Activated CD4-positive, CD25-positive, alpha-beta regulatory T cell treated with anti-CD3 and anti-CD28 coated beads, Interleukin-2, amount 50 U/mL, for 24 hours (primary cell): ENCODE results near the gene ECM2.
"Not testable (repeated sequence)": the region's sequence is repeated elsewhere in the genome, so short reads cannot be mapped to it uniquely, and the experiment has no call there.

ENCODE experiments used
- ATAC-seq, 2 donors: fragments of 150-1000 bp; cut with Tn5 transposase; one replicate each; pipeline ENCODE4 v1.10.0; 2021; ENCODE audit warnings: mild to moderate bottlenecking in 1 of 2, moderate library complexity in 1 of 2

ECM2 gene

DNA sequence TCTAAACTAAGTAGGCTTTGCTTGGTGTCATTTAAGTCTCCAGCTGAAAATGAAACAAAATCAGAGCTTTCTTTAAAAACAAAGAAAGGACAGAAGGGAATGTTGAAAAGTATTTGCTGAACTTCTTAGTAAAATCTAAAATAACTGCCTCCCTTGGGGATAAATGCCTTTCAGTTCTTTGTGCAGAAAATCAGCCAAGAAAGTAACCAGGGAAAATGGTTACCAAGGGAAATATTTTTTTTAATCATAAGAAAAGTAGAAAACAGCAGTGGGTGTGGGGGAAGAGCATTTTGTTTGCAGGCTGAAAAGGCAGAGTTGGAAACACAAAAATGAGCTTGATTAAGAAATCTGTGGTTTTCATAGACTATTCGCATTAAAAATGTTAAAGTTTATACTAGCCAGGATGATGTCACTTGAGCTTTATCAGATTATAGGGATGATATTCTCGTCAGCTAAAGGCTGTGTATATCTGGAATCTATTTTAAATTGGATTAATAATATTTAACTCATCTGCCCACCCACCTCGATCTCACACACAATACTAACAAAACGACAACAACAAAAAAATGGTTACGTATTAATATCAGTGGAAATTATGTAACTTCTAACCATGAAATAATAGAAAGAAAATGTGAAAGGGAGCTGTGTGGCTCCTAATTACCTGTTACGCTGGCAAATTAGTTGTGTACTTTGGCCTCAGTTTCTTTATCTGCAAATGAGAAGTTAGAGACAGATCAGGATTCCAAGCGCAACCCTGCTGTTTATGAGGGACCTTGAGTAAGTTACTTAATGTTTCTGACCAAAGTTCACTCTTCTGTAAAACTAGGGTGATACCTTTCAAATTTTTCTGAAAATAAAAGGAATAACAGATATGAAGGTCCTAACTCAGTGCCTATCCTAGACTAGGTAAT is at the start of gene ECM2:
Gene ECM2 (minus strand): TSS at position 51 of the 911 bp plus-strand sequence. CDS start 13,124 bp downstream, outside the sequence.
- no peak for ATAC-seq

DNA sequence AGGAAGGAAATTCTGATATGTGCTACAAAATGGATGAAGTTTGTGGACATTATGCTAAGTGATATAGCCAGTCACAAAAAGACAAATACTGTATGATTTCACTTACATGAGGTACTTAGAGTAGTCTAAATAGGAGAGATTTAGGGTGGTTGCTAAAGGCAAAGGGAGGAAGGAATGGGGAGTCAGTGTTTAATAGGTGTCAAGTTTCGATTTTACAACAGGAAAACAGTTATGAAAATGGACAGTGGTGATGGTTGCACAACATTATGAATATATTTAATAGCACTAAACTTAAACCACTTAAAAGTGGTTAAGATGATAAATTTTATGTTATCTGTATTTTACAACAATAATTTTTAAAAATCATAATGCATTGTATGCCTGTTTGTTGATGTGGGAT is 40.4 kb upstream of the ECM2 start:
- ATAC-seq, result no peak

DNA sequence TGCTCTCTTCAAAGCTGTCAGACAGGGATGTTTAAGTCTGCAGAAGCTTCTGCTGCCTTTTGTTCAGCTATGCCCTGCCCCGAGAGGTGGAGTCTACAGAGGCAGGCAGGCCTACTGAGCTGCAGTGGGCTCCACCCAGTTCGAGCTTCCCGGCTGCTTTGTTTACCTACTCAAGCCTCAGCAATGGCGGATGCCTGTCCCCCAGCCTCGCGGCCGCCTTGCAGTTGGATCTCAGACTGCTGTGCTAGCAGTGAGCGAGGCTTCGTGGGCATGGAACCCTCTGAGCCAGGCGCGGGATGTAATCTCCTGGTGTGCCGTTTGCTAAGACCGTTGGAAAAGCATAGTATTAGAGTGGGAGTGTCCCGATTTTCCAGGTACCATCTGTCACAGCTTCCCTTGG is 37.8 kb upstream of the ECM2 start:
- ATAC-seq, result not testable (repeated sequence)

DNA sequence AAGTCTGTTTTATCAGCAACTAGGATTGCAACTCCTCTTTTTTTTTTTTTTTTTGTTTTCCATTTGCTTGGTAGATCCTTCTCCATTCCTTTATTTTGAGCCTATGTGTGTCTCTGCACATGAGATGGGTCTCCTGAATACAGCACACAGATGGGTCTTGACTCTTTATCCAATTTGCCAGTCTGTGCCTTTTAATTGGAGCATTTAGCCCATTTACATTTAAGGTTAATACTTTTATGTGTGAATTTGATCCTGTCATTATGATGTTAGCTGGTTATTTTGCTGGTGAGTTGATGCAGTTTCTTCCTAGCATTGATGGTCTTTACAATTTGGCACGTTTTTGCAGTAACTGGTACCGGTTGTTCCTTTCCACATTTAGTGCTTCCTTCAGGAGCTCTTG is 36.1 kb upstream of the ECM2 start:
- ATAC-seq, result not testable (repeated sequence)

DNA sequence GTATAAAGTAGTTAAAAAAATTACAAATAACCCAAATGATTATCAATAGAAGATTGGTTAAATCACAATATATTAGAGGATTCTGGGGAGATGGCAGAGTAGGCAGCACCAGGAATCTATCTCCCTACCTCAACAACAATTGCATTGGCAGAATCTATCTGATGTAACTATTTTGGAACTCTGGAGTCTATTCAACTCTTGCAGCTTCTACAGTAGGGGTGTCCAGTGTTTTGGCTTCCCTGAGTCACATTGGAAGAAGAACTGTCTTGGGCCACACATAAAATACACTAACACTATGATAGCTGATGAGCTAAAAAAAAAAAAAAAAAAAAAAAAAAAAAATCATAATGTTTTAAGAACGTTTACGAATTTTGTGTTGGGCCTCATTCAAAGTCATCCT is 29.2 kb upstream of the ECM2 start:
- no peak for ATAC-seq

DNA sequence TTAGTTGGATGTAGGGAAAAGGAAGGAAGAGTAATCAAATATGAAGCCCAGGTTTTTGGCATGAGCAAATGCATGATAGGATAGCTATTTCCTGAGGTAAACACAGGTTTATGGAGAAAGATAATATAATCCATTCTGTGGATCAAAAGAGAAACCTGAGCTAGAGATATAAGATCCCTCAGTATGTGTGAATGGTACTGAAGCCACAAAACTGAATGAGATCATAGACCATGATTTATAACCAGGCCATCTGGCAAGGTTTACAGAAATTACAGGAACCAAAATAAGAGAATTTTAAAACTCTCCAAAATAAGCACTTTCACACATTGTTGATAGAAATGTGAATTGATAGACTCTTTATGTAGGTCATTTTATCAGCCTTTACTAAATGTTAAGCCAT is 28.7 kb upstream of the ECM2 start:
- ATAC-seq, result no peak

DNA sequence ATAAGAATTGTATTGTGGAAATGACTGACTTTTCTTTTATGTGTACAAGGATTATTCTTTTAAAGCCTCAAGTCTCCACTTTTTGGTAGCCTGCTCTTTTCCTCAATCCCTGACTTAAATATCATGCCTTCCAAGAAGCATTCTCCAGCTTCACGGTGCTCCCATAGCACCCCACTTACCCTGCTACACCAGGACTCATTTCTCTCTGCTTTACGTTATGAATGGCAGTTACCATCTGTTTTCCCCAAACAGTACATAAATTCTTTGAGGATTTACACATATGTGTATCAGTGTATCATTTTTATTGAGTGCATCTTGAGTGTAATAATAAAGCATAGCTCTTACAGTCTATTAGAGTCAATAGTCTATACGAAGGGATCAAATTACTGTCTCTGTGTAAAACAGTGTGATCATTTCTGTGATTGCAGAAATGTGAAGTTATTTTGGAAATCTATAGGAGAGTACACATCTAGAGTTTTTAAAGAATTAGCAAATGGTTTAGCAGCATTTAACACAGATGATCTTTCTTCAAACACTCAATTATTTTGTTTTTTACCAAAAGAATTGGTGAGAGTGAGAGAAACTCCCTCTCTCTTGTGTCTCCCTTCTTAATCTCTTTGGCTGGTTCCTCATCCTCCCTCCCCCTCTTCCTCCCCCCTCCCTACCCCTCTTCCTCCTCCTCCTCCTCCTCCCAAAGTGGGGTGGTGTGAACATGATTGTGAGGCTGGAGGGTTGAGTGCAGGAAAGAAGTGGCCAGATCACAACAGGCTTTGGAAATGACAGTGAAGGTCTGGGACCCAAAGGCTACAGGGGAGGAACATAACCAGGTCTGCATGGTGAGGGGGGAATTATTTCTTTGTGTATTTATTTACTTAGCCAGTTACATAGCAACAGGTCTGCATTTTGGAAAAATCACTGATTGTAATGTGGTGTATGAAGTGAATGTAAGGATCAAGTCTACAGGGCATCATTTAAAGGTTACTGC is 27.6 kb upstream of the ECM2 start:
- ATAC-seq, result no peak

DNA sequence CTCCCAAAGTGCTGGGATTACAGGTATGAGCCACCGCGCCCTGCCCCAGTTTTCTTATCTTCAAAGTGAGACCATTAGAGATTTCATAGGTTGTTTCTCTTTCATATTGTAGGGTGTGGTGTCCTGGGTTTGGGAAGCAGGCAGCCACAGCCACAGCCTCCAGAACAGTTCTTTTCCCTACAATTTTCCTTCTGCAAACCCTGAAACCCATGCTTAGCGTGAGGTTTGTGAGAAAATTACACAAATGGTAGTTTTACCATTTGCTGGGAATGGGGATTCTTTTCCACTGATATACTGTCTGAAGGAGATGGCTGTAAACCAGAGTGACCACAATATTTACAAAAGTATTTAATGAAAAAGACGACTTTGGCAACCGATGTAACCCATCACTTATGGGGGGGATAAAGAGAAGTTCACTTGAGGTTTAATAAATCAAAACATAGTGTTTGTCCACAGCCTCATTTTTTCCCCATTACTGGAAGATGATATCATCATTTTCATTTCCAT is 26.7 kb upstream of the ECM2 start:
- no peak for ATAC-seq

DNA sequence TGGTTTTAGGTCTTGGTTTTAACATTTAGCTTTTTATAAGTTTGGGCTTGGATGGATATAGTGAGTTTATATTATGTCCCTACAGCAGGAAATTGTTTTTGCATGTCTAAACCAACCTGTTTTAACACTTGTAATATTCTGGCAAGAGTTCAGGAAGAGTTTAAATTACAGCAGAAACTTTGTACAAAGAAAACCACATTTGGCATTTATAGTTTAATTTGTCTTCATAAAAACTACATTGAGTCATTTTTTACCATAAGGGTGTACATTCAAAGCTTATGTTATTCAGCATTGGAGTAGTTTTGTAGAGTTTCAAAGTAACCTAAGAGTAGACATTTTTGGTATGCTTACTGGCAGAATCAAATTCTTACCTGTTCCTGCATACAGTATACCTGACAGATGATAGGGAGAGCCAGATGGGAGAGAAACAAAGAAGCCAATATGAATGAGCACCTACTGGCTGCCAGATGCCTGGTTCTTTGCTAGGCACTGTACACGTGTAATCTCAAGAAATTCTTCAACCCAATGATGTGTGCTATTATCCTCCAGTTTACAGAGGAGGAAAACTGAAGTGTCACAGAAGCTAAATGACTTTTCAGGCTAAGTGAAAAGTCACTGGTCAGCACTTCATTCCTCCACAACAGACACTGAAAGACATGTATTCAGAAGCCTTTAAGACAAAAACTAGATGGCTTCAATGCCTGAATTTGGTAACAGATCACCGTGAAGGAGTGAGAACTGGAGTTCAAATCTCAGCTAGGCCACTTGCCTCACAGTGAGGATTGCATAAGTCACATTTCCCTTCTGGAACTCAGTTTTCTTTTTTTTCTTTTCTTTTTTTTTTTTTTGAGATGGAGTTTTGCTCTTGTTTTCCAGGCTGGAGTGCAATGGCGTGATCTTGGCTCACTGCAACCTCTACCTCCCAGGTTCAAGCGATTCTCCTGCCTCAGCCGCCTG is 25.9 kb upstream of the ECM2 start:
- ATAC-seq, result no peak

DNA sequence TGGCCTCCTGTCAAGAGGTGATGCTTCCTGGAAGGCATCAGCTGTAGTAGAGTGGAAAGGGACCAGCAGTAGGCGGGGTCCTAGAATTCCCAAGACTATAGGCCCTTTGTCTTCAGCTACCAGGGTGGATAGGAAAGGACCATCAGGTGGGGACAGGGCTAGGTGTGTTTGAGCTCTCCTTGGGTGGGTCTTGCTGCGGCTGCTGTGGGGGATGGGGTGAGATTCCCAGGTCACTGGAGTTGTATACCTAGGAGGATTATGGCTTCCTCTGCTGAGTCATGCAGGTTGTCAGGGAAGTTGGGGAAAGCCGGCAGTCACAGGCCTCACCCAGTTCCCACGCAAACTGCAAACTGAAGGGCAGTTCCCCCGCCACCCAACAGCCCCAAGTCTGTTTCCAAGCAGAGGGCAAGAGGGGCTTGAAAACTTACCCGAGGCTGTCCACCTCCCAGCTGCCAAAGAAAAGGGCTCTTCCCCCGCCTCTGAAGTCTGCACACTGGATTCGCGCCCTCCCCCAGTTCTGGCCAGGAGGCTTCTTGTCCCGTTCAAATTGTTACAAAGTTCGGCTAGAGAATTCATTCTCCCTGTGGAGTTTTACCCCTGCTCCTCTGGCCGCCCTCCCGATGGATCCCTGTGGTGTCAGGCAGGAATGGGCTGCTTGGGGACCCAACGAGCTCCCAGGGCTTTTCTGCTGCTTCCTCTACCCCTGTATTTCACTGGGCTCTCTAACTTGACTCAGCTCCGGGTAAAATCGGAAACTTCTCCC is 23.0 kb upstream of the ECM2 start:
- no peak for ATAC-seq

DNA sequence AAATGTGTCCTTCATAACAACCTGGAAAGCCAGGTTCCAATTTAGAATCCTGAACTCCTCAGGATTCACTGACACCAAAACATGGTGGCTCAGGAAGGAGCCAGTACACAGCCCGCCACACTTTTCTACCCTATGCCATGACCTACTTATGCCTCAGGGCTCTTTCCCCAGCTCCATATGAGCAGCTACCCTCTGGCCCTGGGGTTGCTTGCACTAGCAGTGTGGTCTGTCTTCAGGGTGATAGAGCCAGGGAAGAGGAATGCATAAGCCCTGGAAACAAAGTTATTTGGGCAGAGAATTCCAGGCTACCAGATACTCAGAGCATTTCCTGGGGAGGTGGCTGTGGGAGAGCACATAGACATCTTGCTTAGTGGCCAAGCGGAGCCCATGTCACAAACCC is 15.0 kb upstream of the ECM2 start:
- ATAC-seq, result no peak

DNA sequence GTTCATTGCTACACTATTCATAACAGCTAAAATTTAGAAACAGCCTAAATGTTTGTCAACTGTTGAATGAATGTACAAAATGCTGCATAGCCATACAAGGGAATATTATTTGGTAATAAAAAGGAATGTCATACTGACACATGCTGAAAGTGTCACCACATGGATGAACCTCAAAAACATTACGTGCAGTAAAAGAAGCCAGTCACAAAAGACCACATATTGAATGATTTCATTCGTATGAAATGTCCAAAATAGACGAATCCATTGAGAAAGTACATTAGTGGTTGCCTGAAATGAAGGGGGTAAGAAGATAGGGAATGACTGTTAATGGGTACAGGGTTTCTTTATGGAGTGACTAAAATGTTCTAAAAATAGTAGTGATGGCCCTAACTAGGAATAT is 11.6 kb upstream of the ECM2 start:
- ATAC-seq, result no peak

DNA sequence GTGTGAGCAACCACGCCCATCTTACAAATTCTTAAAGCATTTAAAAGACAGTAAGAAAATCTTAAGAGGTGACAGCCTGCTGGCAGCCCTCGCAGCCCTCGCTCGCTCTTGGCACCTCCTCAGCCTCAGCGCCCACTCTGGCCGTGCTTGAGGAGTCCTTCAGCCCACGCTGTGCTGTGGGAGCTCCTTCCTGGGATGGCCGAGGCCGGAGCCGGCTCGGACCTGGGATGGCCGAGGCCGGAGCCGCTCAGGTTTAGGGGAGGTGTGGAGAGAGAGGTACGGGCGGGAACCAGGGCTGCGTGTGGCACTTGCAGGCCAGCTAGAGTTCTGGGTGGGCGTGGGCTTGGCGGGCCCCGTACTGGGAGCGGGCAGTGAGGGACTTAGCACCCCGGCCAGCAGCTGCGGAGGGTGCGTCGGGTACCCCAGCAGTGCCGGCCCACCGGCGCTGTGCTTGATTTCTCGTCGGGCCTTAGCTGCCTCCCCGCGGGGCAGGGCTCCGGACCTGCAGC is 9.3 kb upstream of the ECM2 start:
- no peak for ATAC-seq

DNA sequence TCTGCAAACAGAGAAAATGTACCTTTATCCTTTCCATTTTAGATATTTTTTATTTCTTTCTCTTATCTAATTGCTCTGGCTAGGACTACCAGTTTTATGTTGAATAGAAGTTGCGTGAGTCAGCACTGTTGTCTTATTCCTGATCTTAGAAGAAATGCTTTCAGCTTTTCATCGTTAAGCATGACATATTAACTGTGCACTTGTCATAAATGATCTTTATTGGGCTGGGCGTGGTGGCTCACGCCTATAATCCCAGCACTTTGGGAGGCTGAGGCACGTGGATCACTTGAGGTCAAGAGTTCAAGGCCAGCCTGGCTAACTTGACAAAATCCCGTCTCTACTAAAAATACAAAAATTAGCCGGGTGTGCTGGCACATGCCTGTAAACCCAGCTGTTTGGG is 8.2 kb upstream of the ECM2 start:
- ATAC-seq, result no peak

DNA sequence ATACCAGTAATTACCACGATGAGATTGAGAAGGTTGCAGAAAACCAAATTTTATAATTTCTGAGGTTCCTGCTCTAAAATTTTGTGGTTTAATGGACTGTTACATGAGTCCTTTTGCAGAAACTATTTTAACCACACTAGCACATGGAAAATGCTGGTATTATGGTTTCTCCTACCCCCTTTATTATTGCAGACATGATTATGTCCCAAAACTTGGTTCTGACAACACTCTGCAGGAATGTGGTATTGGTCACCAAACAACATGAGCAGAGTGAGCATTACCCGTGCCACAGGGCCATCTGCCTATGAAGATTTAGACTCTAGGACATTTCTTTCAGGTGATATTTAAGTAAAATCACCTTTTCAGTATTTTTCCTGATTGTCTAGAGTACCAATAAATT is 2.8 kb upstream of the ECM2 start:
- ATAC-seq, result no peak

DNA sequence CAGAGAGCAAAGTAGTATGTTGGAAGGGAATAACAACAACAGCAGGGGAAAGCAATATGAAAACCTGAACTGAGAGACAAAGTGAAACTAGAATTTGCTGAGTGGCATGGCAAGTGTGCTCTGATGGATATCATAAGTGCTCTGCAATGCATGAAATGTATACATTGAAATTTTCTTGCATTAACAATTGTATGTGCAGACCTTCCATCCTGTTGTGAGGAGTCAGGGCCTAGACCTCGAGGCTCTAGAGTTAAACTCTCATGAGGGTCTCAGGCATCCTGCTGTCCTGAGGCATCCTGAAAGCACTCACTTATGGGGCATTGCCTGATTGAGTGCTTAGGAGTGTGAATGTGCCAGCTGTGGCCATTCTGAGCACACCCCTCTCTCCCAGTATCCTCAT is 1.1 kb downstream of the ECM2 start:
- no peak for ATAC-seq

DNA sequence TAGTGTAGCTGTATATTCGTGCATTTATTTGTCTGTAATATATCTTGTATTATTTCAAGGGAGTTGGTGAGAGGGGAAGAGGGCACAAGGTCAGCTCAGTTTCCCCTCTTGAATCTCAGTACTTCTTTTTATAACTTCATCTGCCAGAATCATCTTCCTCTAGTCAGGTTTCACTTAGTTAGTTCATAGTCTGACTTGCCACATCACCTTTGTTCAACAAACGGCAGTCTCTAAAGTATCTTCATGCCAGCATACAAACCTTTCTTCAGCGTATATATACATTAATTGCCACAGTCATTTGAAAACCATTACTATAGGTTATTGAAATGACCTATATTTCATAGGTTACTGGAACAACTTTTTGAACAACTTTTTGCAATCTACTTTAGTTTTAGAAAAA is 1.6 kb downstream of the ECM2 start:
- ATAC-seq, result no peak

DNA sequence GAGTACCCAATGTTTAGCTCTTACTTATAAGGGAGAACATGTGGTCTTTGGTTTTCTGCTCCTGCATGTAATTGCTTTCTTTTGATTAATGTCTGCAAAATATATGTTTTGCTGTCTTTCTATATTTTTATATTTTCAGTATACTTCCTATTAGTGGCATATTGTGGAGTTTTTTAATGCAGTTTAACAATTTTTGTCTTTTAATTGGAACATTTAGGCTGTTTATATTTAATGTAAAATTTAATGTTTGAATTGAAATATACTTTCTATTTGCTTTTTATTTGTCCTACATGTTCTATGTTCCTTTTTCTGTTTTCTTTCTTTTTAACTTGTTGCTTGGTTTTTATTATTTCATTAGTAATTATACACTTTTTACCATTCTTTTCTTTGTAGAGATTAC is 4.9 kb downstream of the ECM2 start:
- ATAC-seq, result no peak

DNA sequence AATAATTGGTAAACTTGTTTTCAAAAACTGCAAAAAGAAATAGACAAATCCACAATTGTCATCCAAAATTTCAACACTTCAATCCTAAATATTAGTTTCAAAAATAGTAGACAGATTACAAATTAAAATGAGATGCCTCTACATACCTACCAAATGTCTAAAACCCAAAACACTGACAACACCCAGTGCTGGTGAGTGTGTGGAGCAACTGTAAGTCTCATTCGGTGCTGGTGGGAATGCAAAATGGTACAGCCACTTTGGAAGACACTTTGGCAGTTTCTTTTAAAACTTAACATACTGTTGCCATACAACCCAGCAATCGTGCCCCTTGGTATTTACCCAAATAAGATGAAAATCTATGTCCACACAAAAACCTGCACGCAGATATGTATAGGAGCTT is 6.7 kb downstream of the ECM2 start:
- ATAC-seq, result no peak

DNA sequence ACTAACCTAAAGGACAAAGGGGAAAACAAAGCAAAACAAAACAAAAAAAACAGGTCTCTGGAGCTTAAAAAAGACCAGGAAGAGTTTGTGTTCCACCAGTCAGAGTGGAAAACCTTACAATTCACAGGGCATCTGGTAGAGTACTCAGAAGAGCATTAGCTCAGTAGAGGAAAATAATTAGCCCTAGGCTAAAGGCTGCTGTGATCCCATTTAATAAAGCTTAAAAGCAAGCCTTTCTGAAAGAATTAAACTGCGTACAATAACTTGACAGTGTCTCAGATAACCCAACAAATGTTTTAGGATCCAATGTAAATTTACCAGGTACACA is 7.3 kb downstream of the ECM2 start:
- ATAC-seq, result no peak

DNA sequence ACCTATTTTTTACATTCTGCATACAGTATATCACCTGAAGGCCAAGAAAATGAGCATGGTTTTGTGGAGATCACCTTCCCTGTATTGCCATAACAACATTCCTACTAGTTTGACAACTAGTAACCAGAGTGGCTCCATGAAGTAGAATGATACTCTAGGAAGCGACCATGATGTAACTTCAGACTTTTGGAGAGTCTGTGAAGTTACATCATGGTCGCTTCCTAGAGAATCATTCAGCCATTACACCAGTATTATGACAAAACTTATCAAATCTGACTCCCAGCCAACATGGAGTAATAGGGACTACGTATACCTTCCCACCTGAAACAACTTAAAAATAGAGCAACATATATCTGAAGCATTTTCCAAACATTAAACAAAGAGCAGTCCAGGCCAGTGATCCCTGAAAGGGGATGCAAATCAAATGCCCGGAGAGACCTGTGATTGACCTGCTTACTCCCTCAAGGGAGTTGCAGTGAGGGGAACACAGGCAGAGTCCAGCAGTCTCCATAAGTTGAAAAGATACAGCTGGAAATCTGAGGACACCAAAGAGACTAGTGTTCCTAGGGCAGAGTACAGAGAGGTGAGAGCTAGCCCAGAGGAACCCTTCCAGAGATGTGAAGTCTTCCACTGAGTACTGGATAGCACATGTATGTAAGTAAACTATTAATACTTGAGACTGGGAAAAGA is 7.8 kb downstream of the ECM2 start:
- no peak for ATAC-seq
